Karpas-422 (cell line): ENCODE measurements around the gene FAM13A. TPM values are rescaled to one million over a fixed set of nuclear protein-coding genes. Genes with fewer than 3 reads are reported as not detected.
A peak's percentile ranks its signal among the peaks of the same experiment; 100 is the strongest.
"Not testable (repeated sequence)": the region's sequence is repeated elsewhere in the genome, so short reads cannot be mapped to it uniquely, and the experiment has no call there.

Source experiments
- DNase-seq: peaks from one replicate; pipeline ENCODE4 v3.0.0-alpha.2; 2015
- H2AFZ ChIP-seq: fragments of 200-600 bp; sonication (generic); 2 replicates; pipeline ENCODE4 v1.6.1; 2014; ENCODE audit warnings: antibody characterized with exemption, low read length, mixed read lengths
- H3K27ac ChIP-seq: fragments of 200-600 bp; sonication (generic); 2 replicates; pipeline ENCODE4 v1.5.1; 2014; ENCODE audit warnings: mild to moderate bottlenecking, low read length, moderate library complexity
- H3K27me3 ChIP-seq: fragments of 200-600 bp; sonication (generic); 2 replicates; pipeline ENCODE4 v1.6.1; 2014; ENCODE audit warnings: low read length, mixed read lengths
- H3K36me3 ChIP-seq: fragments of 200-600 bp; sonication (generic); 2 replicates; pipeline ENCODE4 v1.6.1; 2014; ENCODE audit warnings: low read length, mixed read lengths; ENCODE audit not compliant: insufficient read depth
- H3K4me1 ChIP-seq: fragments of 200-600 bp; sonication (generic); 2 replicates; pipeline ENCODE4 v1.6.1; 2014; ENCODE audit warnings: mild to moderate bottlenecking, low read length, mixed read lengths
- H3K4me2 ChIP-seq: fragments of 200-600 bp; sonication (generic); 2 replicates; pipeline ENCODE4 v1.6.1; 2014; ENCODE audit warnings: low read length, low read depth, mild to moderate bottlenecking; ENCODE audit not compliant: poor library complexity, severe bottlenecking
- H3K4me3 ChIP-seq: fragments of 200-600 bp; sonication (generic); 2 replicates; pipeline ENCODE4 v1.5.1; 2014; ENCODE audit warnings: mild to moderate bottlenecking, antibody characterized with exemption, low read length, mixed read lengths
- H3K79me2 ChIP-seq: fragments of 200-600 bp; sonication (generic); 2 replicates; pipeline ENCODE4 v1.6.1; 2014; ENCODE audit warnings: mild to moderate bottlenecking, low read length, mixed read lengths
- H3K9ac ChIP-seq: fragments of 200-600 bp; sonication (generic); 2 replicates; pipeline ENCODE4 v1.6.0; 2014; ENCODE audit warnings: low read length
- H3K9me2 ChIP-seq: fragments of 200-600 bp; sonication (generic), shearing (Covaris generic); replicated peaks from 2 replicates; pipeline ENCODE4 v1.6.0; 2014; ENCODE audit warnings: mild to moderate bottlenecking, low read length, moderate library complexity; ENCODE audit not compliant: insufficient read depth
- H3K9me3 ChIP-seq: fragments of 300-700, 200-600 bp; sonication (generic); 2 replicates; pipeline ENCODE4 v1.6.1; 2014; ENCODE audit warnings: low read length, mixed read lengths
- H4K20me1 ChIP-seq: fragments of 200-600 bp; sonication (generic); 2 replicates; pipeline ENCODE4 v1.6.1; 2014; ENCODE audit warnings: mild to moderate bottlenecking, antibody characterized with exemption, low read length, low read depth; ENCODE audit not compliant: insufficient read depth
- total RNA-seq: library from RNA; depleted of rRNA; stranded (reverse); fragments of >200 nt; shearing (Covaris generic); gene quantifications from 2 replicates; pipeline ENCODE4 v1.2.3, GENCODE V29; 2014; ENCODE audit warnings: low replicate concordance

FAM13A gene
- total RNA-seq, 1 experiment from 2014 or later = 0.30 TPM

- no peaks in the 10 kb centered on the region for H3K27me3 ChIP-seq
- H4K20me1 ChIP-seq = no peaks in the 10 kb centered on the region
- H3K4me2 ChIP-seq = no peak overlapping the region
- H3K9me3 ChIP-seq = no peaks in the 10 kb centered on the region
- DNase-seq = no peak
- H3K4me1 ChIP-seq = no peaks in the 10 kb centered on the region
- H2AFZ ChIP-seq = no peak overlapping the region
- H3K4me3 ChIP-seq = no peak overlapping the region
- no peak overlapping the region for H3K9ac ChIP-seq
- no peak overlapping the region for H3K27ac ChIP-seq
- H3K9me2 ChIP-seq = no peaks in the 10 kb centered on the region
- no peaks in the 10 kb centered on the region for H3K79me2 ChIP-seq
- no peaks in the 10 kb centered on the region for H3K36me3 ChIP-seq
Observed at GRCh38 chr4:89021062-89021461, 35.9 kb downstream of the FAM13A start.

- H3K36me3 ChIP-seq, H4K20me1 ChIP-seq, H3K4me1 ChIP-seq, H3K4me3 ChIP-seq, H3K9me2 ChIP-seq, H3K27ac ChIP-seq, H3K27me3 ChIP-seq, H3K9me3 ChIP-seq, DNase-seq, H3K4me2 ChIP-seq, H3K9ac ChIP-seq, H3K79me2 ChIP-seq, H2AFZ ChIP-seq: not testable (repeated sequence)
Observed at GRCh38 chr4:89014897-89015296, 42.1 kb downstream of the FAM13A start.

DNA sequence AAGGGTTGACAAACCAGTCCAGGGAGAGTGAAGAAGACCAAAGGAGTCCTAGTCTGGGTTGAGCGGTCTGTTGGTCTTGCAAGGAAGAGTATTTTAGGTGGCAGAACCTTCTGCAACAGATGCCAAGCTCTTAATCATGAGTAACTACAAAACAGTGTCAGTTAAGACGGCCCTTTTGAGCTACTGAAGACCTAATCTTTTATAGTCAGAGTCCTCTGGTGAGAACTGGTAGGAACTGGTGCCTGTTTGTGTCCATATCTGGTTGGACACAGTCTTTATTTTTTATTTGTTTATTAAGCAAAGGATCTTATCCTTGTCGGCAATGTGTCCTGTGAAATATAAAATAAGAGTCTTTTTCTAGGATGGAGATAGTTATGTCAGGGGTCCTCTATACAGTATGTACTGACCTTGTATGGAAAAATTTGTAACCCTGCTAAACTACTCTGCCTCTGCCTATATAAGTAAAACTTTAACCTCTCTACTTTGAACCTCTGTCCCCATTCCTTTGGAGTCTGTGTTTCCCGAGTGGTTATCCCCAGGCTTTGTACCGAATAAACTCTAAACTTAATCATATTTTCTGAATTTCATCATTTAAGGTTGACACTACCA, 47.1 kb downstream of the FAM13A start:
- no peak overlapping the region for H3K27ac ChIP-seq
- no peaks in the 10 kb centered on the region for H3K36me3 ChIP-seq
- no peaks in the 10 kb centered on the region; the same call in 1 of the 2 replicates for H3K9me2 ChIP-seq
- no peaks in the 10 kb centered on the region for H3K9me3 ChIP-seq
- H3K27me3 ChIP-seq = no peaks in the 10 kb centered on the region
- DNase-seq = no peak
- no peaks in the 10 kb centered on the region for H3K79me2 ChIP-seq
- H3K4me3 ChIP-seq = no peak overlapping the region
- no peak overlapping the region for H2AFZ ChIP-seq
- H3K4me1 ChIP-seq = peaks cover 5% of the 10 kb centered on the region; the same call in 1 of the 2 replicates
- no peak overlapping the region for H3K9ac ChIP-seq
- no peaks in the 10 kb centered on the region for H4K20me1 ChIP-seq
- no peak overlapping the region for H3K4me2 ChIP-seq

- DNase-seq = no peak
- no peak overlapping the region for H3K4me2 ChIP-seq
- H4K20me1 ChIP-seq = no peaks in the 10 kb centered on the region
- H3K36me3 ChIP-seq = no peaks in the 10 kb centered on the region
- no peak overlapping the region for H3K27ac ChIP-seq
- H3K4me1 ChIP-seq = peaks cover 5% of the 10 kb centered on the region; the same call in 1 of the 2 replicates
- H2AFZ ChIP-seq = peak overlapping the region; percentile 30; the same call in 1 of the 2 replicates
- no peak overlapping the region for H3K4me3 ChIP-seq
- no peak overlapping the region for H3K9ac ChIP-seq
- H3K9me2 ChIP-seq = no peaks in the 10 kb centered on the region; the same call in 1 of the 2 replicates
- H3K79me2 ChIP-seq = no peaks in the 10 kb centered on the region
- no peaks in the 10 kb centered on the region for H3K27me3 ChIP-seq
- H3K9me3 ChIP-seq = no peaks in the 10 kb centered on the region
Observed at GRCh38 chr4:89009115-89009514, 47.9 kb downstream of the FAM13A start.

GRCh38 chr4:89008166-89008565, 48.8 kb downstream of the FAM13A start:
- no peak overlapping the region for H3K27ac ChIP-seq
- H3K27me3 ChIP-seq = no peaks in the 10 kb centered on the region
- no peak overlapping the region for H3K4me2 ChIP-seq

DNA sequence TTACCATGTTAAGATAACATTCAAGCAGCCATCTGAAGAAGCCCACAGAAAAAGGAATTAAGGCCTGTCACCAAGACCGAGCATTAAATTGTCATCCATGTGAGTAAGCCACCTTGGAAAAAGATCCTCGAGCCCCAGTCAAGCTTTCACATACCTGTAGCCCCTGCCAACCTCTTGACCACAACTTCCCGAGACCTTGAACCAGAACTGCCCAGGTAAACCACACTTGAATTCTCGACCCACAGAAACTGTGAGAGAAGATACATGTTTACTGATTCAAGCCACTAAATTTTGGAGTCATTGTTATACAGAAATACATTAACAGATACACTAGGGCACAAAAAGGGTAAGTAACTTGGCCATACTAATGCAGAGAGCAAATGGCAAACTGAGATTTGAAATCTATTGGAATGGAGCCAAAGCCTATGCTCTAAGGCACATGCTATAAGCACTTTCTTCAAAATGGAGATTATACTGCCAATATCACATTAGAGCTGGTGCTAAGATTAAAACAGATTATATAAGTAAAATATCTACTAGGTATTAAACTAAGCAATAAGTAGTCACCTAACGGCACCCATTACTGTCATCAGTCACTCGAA, 49.5 kb downstream of the FAM13A start:
- no peak overlapping the region for H3K4me2 ChIP-seq
- DNase-seq = no peak
- no peaks in the 10 kb centered on the region; the same call in 1 of the 2 replicates for H3K9me2 ChIP-seq
- no peaks in the 10 kb centered on the region for H4K20me1 ChIP-seq
- no peaks in the 10 kb centered on the region for H3K79me2 ChIP-seq
- H3K4me3 ChIP-seq = no peak overlapping the region
- no peak overlapping the region for H3K9ac ChIP-seq
- no peaks in the 10 kb centered on the region for H3K36me3 ChIP-seq
- H3K4me1 ChIP-seq = peaks cover 5% of the 10 kb centered on the region; the same call in 1 of the 2 replicates
- H2AFZ ChIP-seq = no peak overlapping the region
- H3K9me3 ChIP-seq = no peaks in the 10 kb centered on the region
- no peak overlapping the region for H3K27ac ChIP-seq
- no peaks in the 10 kb centered on the region for H3K27me3 ChIP-seq

More at GRCh38 chr4:89008166-89008565, 48.8 kb downstream of the FAM13A start:
- DNase-seq = no peak
- Histone ChIP-seq H4K20me1 (no peaks in the 10 kb centered on the region), H3K4me1 (peaks cover 5% of the 10 kb centered on the region; the same call in 1 of the 2 replicates), H3K79me2 (no peaks in the 10 kb centered on the region), H2AFZ (no peak overlapping the region), H3K9me2 (no peaks in the 10 kb centered on the region; the same call in 1 of the 2 replicates), H3K4me3 (no peak overlapping the region), H3K36me3 (no peaks in the 10 kb centered on the region), H3K9ac (no peak overlapping the region), H3K9me3 (no peaks in the 10 kb centered on the region)

DNA sequence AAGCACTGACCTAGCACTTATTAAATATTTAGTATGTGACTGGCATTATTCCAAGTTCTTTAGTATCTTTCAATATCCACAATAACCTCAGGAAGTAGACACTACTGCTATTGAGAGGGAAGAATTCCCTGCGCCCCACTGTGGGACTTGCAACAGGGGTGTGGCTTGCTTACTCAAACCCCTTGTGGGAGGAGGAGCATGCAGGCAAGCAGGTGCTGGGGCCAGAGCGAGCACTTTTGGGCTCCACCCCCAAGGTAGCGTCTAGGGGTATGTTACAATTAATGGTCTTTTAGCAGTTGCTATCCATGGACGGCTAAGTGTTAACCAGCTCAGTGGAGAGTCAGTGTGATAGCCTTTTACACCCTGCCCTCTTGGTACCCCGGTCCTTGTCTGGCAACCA, 50.7 kb downstream of the FAM13A start:
- Histone ChIP-seq H3K9me2 (no peaks in the 10 kb centered on the region; the same call in 1 of the 2 replicates), H3K4me3 (no peak overlapping the region), H2AFZ (no peak overlapping the region), H3K9ac (no peak overlapping the region), H4K20me1 (no peaks in the 10 kb centered on the region), H3K36me3 (no peaks in the 10 kb centered on the region), H3K27ac (no peak overlapping the region), H3K4me1 (peaks cover 5% of the 10 kb centered on the region; the same call in 1 of the 2 replicates), H3K9me3 (no peaks in the 10 kb centered on the region), H3K27me3 (no peaks in the 10 kb centered on the region), H3K4me2 (no peak overlapping the region), H3K79me2 (no peaks in the 10 kb centered on the region)
- DNase-seq = no peak

DNA sequence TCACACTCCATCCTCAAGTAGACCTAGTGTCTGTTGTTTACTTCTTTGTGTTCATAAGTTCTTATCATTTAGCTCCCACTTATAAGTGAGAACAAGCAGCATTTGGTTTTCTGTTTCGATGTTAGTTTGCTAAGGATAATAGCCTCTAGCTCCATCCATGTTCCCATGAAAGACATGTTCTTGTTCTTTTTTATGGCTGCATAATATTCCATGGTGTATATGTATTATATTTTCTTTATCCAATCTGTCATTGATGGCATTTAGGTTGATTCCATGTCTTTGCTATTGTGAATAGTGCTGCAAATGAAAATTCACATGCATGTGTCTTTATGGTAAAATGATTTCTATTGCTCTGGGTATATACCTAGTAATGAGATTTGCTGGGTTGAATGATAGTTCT, 51.9 kb downstream of the FAM13A start:
- H3K27ac ChIP-seq, H3K9me2 ChIP-seq, H3K36me3 ChIP-seq, H3K9me3 ChIP-seq, DNase-seq, H4K20me1 ChIP-seq, H3K27me3 ChIP-seq, H3K4me2 ChIP-seq, H3K79me2 ChIP-seq, H3K4me3 ChIP-seq, H3K9ac ChIP-seq, H2AFZ ChIP-seq, H3K4me1 ChIP-seq: not testable (repeated sequence)
